Uterus (tissue), 4 donors: ENCODE results near the gene SHOX. TPM values are rescaled to one million over a fixed set of nuclear protein-coding genes. Genes with fewer than 3 reads are reported as not detected.

Experiments
- DNase-seq, 2 donors: peaks; one replicate each; pipeline ENCODE4 v3.0.0-alpha.2; 2019 to 2020
- H3K27ac ChIP-seq, 2 donors: fragments of 200-600 bp; sonication (generic); 1 replicate in 1 of 2; 2 replicates in 1 of 2; pipeline ENCODE4 v1.5.1; 2016 to 2018
- H3K27me3 ChIP-seq, 2 donors: fragments of 200-600 bp; sonication (generic); one replicate each; pipeline ENCODE4 v1.5.1; 2018 to 2019; ENCODE audit warnings: control low read depth in 1 of 2
- H3K36me3 ChIP-seq, 2 donors: fragments of 200-600 bp; sonication (generic); one replicate each; pipeline ENCODE4 v1.5.1; 2019; ENCODE audit warnings: control low read depth in 1 of 2
- H3K4me1 ChIP-seq, 2 donors: fragments of 200-600 bp; sonication (generic); one replicate each; pipeline ENCODE4 v1.5.1; 2018 to 2019; ENCODE audit warnings: control low read depth in 1 of 2
- H3K4me3 ChIP-seq, 2 donors: fragments of 200-600 bp; sonication (generic); 1 replicate in 1 of 2; 2 replicates in 1 of 2; pipeline ENCODE4 v1.5.1; 2018 to 2019; ENCODE audit warnings: mild to moderate bottlenecking in 1 of 2
- H3K9me3 ChIP-seq, 2 donors: fragments of 200-600 bp; sonication (generic); one replicate each; pipeline ENCODE4 v1.5.1; 2019; ENCODE audit warnings: control low read depth in 1 of 2
- CTCF ChIP-seq, 4 experiments: fragments of 200-600 bp in 2 of 4; fragments of 450-650 bp in 2 of 4; sonication (generic) in 2 of 4; IDR thresholded peaks; one replicate each; pipeline ENCODE4 v1.5.1; 2016 to 2019; ENCODE audit warnings: antibody characterized with exemption in 4 of 4, mild to moderate bottlenecking in 2 of 4, moderate library complexity in 1 of 4
- POLR2A ChIP-seq, 2 donors: fragments of 450-650 bp; IDR thresholded peaks; one replicate each; pipeline ENCODE4 v1.6.1; 2016; ENCODE audit warnings: antibody characterized with exemption in 2 of 2, mild to moderate bottlenecking in 1 of 2, moderate library complexity in 1 of 2
- intact Hi-C: fragments of 100-400 bp; cut with DNase I; formaldehyde crosslinking; loops from one replicate; pipeline ENCODE4 v1.15.1; 2023; ENCODE audit warnings: low total_unique reads
- total RNA-seq, 4 donors: library from RNA; depleted of rRNA in 3 of 4; stranded (reverse); fragments of >200 nt in 3 of 4; gene quantifications; one replicate each; pipeline versions ENCODE4 v1.1.0 to v1.2.4, GENCODE V29; 2014 to 2023
- donor health status: DM: yes; HTN: yes; CAD: no.

SHOX gene
- total RNA-seq, 4 donors from 2014 or later: not detected

DNA sequence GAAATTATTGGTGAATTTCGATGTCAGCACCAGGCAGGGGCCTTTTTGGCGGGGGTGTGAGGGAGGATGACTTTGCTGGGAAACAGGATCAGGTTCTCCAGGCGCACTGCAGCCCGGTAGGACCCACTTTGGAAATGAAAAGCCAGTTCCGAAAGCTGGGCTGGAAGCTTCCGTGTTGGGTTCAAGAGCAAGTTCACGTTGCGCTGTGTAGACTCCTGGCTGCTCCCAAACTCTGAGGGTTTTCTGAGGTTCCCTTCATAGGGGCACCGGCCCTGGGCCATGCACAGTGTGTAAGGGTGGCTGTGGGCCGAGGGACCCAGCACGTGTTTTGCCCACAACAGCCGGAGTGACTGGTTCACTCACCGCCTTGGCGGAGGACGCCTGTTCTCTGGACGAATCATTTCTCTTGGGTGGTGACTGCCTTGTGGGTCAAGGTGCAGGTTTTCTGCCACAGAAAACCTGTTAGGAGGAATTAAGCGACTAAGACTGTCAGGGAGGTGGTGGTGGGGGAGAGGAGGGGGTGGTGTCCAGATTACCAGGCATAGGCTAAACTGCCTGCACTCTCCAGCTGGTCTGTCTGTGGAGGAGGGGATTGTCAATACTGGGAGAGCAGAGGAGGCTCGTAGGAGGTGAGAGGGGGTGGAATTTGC lies 8.0 kb downstream of the SHOX start:
- intact Hi-C loops: no loop called here
- H3K4me3 ChIP-seq: no peak overlapping the region
- H3K27ac ChIP-seq: no peak overlapping the region
- no peaks in the 10 kb centered on the region for H3K9me3 ChIP-seq
- peaks cover 0 to 16% of the 10 kb centered on the region in 2 donors for H3K27me3 ChIP-seq
- DNase-seq: no peak
- H3K36me3 ChIP-seq: no peaks in the 10 kb centered on the region
- no peak for TF ChIP-seq POLR2A (IDR thresholded peaks at IDR 0.05)
- H3K4me1 ChIP-seq: no peaks in the 10 kb centered on the region

- TF ChIP-seq CTCF (IDR thresholded peaks at IDR 0.05) (no peak), POLR2A (IDR thresholded peaks at IDR 0.05) (no peak)
- Histone ChIP-seq H3K4me1 (no peaks in the 10 kb centered on the region), H3K36me3 (no peaks in the 10 kb centered on the region), H3K9me3 (no peaks in the 10 kb centered on the region), H3K27ac (no peak overlapping the region), H3K4me3 (no peak overlapping the region), H3K27me3 (peaks cover 0 to 12% of the 10 kb centered on the region in 2 donors)
- intact Hi-C loops: no loop called here
- no peak for DNase-seq
Observed at GRCh38 chrX:639151-639550, 8.6 kb downstream of the SHOX start.

- TF ChIP-seq POLR2A (IDR thresholded peaks at IDR 0.05) (no peak), CTCF (IDR thresholded peaks at IDR 0.05) (no peak)
- peaks cover 0 to 9% of the 10 kb centered on the region in 2 donors for H3K27me3 ChIP-seq
- H3K4me3 ChIP-seq: no peak overlapping the region
- H3K27ac ChIP-seq: no peak overlapping the region
- no peaks in the 10 kb centered on the region for H3K4me1 ChIP-seq
- no peaks in the 10 kb centered on the region for H3K9me3 ChIP-seq
- DNase-seq: no peak
- no peaks in the 10 kb centered on the region for H3K36me3 ChIP-seq
- intact Hi-C loops: no loop called here
Observed at GRCh38 chrX:640641-641040, 10.1 kb downstream of the SHOX start.

DNA sequence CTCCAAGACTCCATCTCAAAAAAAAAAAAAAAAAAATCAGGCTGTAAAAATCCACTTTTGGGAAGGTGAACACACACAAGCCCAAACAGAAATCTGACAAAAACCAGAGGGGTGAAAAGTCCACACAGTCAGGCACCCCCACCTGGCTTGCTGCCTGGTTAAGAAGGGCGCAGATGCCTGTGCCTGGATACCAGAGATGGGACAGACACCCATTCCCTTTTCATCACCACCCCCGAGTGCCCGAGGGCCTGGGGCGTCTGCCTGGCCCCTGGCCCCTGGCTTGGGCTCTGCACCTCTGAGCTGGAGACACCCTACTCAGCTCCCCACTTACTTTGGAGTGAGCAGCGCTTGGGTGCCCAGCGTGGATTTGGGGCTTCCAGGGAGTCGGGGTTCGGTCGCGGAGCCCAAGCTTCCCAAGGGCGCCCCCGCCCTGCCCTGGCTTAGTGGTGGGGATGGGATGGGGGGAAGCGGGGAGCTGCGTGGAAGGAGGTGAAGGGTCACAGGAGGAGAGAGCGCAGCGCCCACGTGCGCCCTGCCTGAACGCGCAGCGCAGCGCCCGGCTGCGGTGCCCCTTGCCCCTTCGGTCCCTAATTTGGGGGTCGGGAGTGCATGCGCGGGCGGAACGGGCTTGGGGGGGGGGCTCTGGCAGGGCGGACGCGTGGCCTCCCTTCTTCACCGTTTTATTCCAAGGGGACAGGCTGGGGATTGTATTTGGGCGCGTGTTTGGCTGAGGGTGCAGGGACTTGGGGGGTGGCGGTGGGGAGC lies 11.3 kb downstream of the SHOX start:
- no peak overlapping the region for H3K27ac ChIP-seq
- TF ChIP-seq CTCF (IDR thresholded peaks at IDR 0.05) (no peak), POLR2A (IDR thresholded peaks at IDR 0.05) (no peak)
- DNase-seq: no peak
- H3K36me3 ChIP-seq: no peaks in the 10 kb centered on the region
- H3K4me1 ChIP-seq: no peaks in the 10 kb centered on the region
- H3K27me3 ChIP-seq: peaks cover 0 to 9% of the 10 kb centered on the region in 2 donors
- intact Hi-C loops: no loop called here
- H3K4me3 ChIP-seq: no peak overlapping the region
- H3K9me3 ChIP-seq: no peaks in the 10 kb centered on the region

GRCh38 chrX:642436-643240 lies 12.0 kb downstream of the SHOX start:
- Histone ChIP-seq H3K4me3 (no peak overlapping the region), H3K27me3 (peaks cover 0 to 2% of the 10 kb centered on the region in 2 donors), H3K9me3 (no peaks in the 10 kb centered on the region), H3K4me1 (no peaks in the 10 kb centered on the region), H3K36me3 (no peaks in the 10 kb centered on the region), H3K27ac (no peak overlapping the region)
- TF ChIP-seq POLR2A (IDR thresholded peaks at IDR 0.05) (no peak), CTCF (IDR thresholded peaks at IDR 0.05) (no peak)
- no peak for DNase-seq
- intact Hi-C loops: no loop called here
